ENCODE measurements around the gene EPB41L2.

EPB41L2 gene

GRCh38 chr6:131062241-131063027 is 611 bp downstream of the EPB41L2 start:
- no peak for DNase-seq (ENCODE audit: low read depth)
- H3K4me3 ChIP-seq (ENCODE audit: low read depth, low read length), result peak overlapping the region; percentile 92
- no peak for TF ChIP-seq CTCF (IDR thresholded peaks at IDR 0.05; ENCODE audit: low read depth, low read length, missing control alignments)

DNA sequence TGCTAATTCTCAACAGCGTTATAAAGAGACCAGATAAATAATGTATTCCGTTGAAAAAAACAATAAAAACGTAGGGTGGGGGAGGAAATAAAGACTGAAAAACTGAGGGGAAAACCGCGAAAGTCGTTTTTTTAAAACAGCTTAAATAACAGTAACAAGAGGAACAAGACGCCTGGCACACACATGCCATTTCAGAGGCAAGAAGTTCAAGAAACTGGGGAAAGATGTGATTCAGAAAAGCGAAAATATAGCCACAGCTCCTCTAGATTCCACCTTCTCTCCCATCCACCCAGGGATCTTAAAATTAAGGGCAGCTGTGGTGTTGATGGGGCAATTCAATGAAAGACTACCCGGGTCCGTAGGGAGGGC is 1.3 kb downstream of the EPB41L2 start:
- H3K4me3 ChIP-seq (ENCODE audit: low read depth, low read length), result peak overlapping the region; percentile 92
- DNase-seq (ENCODE audit: low read depth), result no peak
- TF ChIP-seq CTCF (IDR thresholded peaks at IDR 0.05; ENCODE audit: low read depth, low read length, missing control alignments), result no peak

DNA sequence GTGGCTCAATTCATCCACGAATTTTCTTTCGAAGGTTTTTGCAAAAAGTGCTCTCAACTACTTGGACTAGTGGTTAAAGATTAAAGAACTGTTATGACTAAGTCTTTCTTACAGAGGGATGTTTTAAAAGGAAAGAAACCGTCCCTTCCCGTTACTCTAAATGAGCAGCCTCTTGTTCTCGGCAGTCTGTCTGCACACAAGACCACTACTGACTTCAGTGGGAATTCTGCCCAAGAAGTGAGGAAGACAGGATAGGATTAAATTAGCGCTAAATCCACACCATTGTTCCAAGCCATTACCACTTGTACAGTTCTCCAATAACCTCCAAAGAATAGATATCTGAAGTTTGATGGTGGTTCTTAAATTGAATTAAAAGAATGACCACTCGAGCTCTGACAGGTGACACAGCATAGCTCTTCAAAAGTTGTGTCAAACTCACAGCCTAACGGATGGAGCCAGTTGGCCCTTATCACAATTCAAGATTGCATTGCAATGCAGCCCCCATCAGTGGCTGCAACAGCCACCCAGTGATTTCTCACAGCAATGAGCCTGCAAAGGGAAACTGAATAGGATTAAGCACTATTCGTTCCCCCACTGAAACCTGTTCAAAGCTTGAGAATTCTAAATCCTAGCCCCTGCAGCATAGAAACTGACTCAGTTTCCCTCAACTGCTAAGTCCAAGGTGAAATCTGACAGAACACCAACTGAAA is 1.8 kb downstream of the EPB41L2 start:
- no peak for DNase-seq (ENCODE audit: low read depth)
- peak overlapping the region; percentile 92 for H3K4me3 ChIP-seq (ENCODE audit: low read depth, low read length)
- no peak for TF ChIP-seq CTCF (IDR thresholded peaks at IDR 0.05; ENCODE audit: low read depth, low read length, missing control alignments)

DNA sequence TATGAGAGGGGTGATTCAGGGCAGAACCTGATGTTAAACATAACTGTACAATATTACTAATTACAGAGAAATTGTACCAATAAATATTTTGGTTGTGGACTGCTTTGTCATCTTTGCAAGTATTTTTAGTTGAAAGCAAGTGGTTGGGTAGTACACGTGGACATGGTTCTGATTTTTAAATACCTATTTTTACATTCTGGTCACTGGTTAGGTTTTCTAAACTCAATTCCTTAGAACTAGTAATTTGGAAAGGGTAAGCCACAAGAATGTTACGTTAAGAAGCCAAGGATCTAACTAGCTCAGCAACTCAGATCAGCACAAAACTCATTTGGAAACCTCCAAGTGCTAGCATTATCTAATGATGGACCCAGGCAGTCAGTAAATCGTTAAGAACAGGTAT is 2.7 kb downstream of the EPB41L2 start:
- DNase-seq (ENCODE audit: low read depth), result no peak
- TF ChIP-seq CTCF (IDR thresholded peaks at IDR 0.05; ENCODE audit: low read depth, low read length, missing control alignments), result no peak
- peak overlapping the region; percentile 13; the same call in 1 of the 2 replicates for H3K4me3 ChIP-seq (ENCODE audit: low read depth, low read length)

DNA sequence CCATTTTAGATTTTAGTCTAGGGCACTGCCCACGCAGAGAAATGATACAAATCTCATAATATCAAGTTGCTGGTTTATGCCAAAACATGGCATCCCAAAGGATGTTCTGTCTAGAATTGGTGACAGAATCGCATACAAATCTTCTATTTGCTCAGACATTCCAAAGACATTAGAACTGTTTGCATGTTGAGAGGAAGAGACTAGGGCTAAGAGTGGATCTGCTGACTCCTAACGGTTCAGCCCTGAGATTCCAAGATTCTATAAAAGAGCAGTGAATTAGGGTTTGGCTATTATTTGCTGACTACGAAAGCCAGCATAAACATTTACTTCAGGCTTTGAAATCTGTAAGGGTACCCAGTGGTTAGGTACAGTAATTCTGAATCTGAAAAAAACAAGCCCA is 3.6 kb downstream of the EPB41L2 start:
- no peak for DNase-seq (ENCODE audit: low read depth)
- no peak overlapping the region for H3K4me3 ChIP-seq (ENCODE audit: low read depth, low read length)
- TF ChIP-seq CTCF (IDR thresholded peaks at IDR 0.05; ENCODE audit: low read depth, low read length, missing control alignments), result no peak

GRCh38 chr6:131058236-131058635 is 4.8 kb downstream of the EPB41L2 start:
- DNase-seq (ENCODE audit: low read depth), result no peak
- no peak overlapping the region for H3K4me3 ChIP-seq (ENCODE audit: low read depth, low read length)
- TF ChIP-seq CTCF (IDR thresholded peaks at IDR 0.05; ENCODE audit: low read depth, low read length, missing control alignments), result no peak
